ENCODE data around the gene MSMB. TPM values are rescaled to one million over a fixed set of nuclear protein-coding genes. Genes with fewer than 3 reads are reported as not detected.

The MSMB gene
- total RNA-seq, result not detected in 2 replicates

GRCh38 chr10:46046261-46046660 lies at the start of gene MSMB:
Gene MSMB, minus strand, starts transcription at chr10:46046269. Its CDS starts 32 bp downstream, at chr10:46046237.

DNA sequence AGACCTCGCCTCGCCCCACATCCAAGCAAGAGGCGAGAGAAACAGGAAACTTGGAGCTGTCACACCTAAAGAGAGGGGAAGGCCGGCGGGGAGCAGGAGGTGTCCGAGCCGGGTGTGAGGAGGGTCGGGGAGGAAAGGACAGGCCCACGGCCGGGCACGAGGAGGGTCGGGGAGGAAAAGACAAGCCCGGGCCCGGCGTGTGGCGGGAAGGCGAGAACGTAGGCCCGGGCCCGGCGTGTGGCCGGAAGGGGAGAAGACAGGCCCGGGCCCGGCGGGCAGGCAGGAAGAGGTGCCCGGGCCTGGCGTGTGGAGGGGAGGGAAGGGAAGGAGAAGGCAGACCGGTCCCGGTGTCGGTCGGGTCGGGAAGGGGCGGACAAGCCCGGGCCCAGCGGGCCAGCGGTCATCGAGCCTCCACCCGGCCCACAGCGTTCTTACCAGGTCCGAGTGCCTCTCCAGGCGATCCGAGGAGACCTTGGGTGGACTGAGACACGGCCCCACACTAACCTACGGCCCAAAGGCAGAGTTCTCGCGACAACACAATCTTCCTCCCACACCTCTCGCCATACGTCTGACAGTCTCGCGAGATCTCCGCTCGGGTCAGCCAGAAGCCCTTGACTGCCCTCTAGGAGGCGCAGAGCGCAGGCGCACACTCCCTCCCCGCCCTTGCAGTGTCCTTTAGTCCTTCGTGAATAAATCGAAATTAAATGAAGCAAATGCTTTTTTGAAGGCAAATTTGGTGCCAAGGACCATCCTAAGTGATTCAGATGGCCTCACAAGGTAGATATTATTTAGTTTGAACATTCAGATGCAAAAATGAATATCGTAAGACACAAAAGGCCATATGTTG lies 15.8 kb downstream of the MSMB start, which contains the start of gene NCOA4:
Gene NCOA4, minus strand, starts transcription at position 533 of the 847 bp plus-strand sequence. CDS start 13,943 bp downstream, outside the sequence.

Other genes starting within 250 kb of the MSMB start
- 1.8 and 2.7 TPM in 2 replicates for gene AGAP4, start 198.8 kb downstream of the MSMB start, total RNA-seq
- gene TIMM23, start 73.8 kb downstream of the MSMB start, total RNA-seq, result 112 and 115 TPM in 2 replicates
- gene NCOA4, start 15.6 kb downstream of the MSMB start, total RNA-seq, result 148 and 150 TPM in 2 replicates
- gene ANTXRL, start 240.7 kb upstream of the MSMB start, total RNA-seq, result not detected in 2 replicates